Measurements from ENCODE around the gene PNPO. TPM values are rescaled to one million over a fixed set of nuclear protein-coding genes. Genes with fewer than 3 reads are reported as not detected.
"Not testable (repeated sequence)": the region's sequence is repeated elsewhere in the genome, so short reads cannot be mapped to it uniquely, and the experiment has no call there.

PNPO gene
- total RNA-seq, 2 experiments from 2014 or later, result 14.7 to 33.8 TPM

GRCh38 chr17:47929218-47930000 lies 12.0 kb upstream of the PNPO start:
- BruUV-seq (replicated peaks), result no TSS peak
- Histone ChIP-seq H4K20me1 (ENCODE audit: insufficient read depth, low read length) (no peaks in the 10 kb centered on the region), H3K79me2 (ENCODE audit: insufficient read depth, low read depth, low read length) (no peaks in the 10 kb centered on the region), H3K4me2 (ENCODE audit: low read length) (no peak overlapping the region), H3K36me3 (ENCODE audit: insufficient read depth, low read length) (peaks cover 45% of the 10 kb centered on the region; the same call in 1 of the 2 replicates), H3K4me3 (ENCODE audit: low read depth, low read length, poor library complexity, severe bottlenecking) (no peak overlapping the region), H3K9me3 (ENCODE audit: low read length) (no peaks in the 10 kb centered on the region), H3K4me1 (ENCODE audit: insufficient read depth, low read length, poor library complexity, severe bottlenecking) (no peaks in the 10 kb centered on the region), H2AFZ (ENCODE audit: low read length) (no peak overlapping the region), H3K9me2 (ENCODE audit: insufficient read depth, low read length) (no peaks in the 10 kb centered on the region), H3K27ac (ENCODE audit: low read depth, low read length, poor library complexity, severe bottlenecking) (no peak overlapping the region)
- ChIA-PET CTCF (ENCODE audit: unreplicated experiment) (no interaction called here), POLR2A (interaction anchor here (0.8 kb wide), 1 partner anchor 13 kb away, joined by 3 read pairs; no protein-coding TSS in a partner anchor)
- no peak for DNase-seq (ENCODE audit: low spot score)
- TF ChIP-seq EZH2phosphoT487 (IDR thresholded peaks at IDR 0.05; ENCODE audit: borderline replicate concordance, low read depth, low read length), result no peak
- TF ChIP-seq, protein P1, sequence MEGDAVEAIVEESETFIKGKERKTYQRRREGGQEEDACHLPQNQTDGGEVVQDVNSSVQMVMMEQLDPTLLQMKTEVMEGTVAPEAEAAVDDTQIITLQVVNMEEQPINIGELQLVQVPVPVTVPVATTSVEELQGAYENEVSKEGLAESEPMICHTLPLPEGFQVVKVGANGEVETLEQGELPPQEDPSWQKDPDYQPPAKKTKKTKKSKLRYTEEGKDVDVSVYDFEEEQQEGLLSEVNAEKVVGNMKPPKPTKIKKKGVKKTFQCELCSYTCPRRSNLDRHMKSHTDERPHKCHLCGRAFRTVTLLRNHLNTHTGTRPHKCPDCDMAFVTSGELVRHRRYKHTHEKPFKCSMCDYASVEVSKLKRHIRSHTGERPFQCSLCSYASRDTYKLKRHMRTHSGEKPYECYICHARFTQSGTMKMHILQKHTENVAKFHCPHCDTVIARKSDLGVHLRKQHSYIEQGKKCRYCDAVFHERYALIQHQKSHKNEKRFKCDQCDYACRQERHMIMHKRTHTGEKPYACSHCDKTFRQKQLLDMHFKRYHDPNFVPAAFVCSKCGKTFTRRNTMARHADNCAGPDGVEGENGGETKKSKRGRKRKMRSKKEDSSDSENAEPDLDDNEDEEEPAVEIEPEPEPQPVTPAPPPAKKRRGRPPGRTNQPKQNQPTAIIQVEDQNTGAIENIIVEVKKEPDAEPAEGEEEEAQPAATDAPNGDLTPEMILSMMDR (conservative IDR thresholded peaks at IDR 0.05; ENCODE audit: low read length), result no peak
- intact Hi-C loops (cut with micrococcal nuclease; ENCODE audit: unreplicated experiment), result no loop called here

GRCh38 chr17:47931848-47932247 lies 9.5 kb upstream of the PNPO start:
- H3K4me2 ChIP-seq (ENCODE audit: low read length), result no peak overlapping the region
- no peak for DNase-seq (ENCODE audit: low spot score)
- ChIA-PET CTCF (ENCODE audit: unreplicated experiment) (no interaction called here), POLR2A (no interaction called here)
- no peaks in the 10 kb centered on the region for H4K20me1 ChIP-seq (ENCODE audit: insufficient read depth, low read length)
- peaks cover 26% of the 10 kb centered on the region; the same call in 1 of the 2 replicates for H3K36me3 ChIP-seq (ENCODE audit: insufficient read depth, low read length)
- BruUV-seq (replicated peaks), result no TSS peak
- no peaks in the 10 kb centered on the region for H3K4me1 ChIP-seq (ENCODE audit: insufficient read depth, low read length, poor library complexity, severe bottlenecking)
- no peak overlapping the region for H2AFZ ChIP-seq (ENCODE audit: low read length)
- TF ChIP-seq, protein P1 (conservative IDR thresholded peaks at IDR 0.05; ENCODE audit: low read length), result no peak
- no peak for TF ChIP-seq EZH2phosphoT487 (IDR thresholded peaks at IDR 0.05; ENCODE audit: borderline replicate concordance, low read depth, low read length)
- no peaks in the 10 kb centered on the region for H3K79me2 ChIP-seq (ENCODE audit: insufficient read depth, low read depth, low read length)
- no peak overlapping the region for H3K27ac ChIP-seq (ENCODE audit: low read depth, low read length, poor library complexity, severe bottlenecking)
- intact Hi-C loops (cut with micrococcal nuclease; ENCODE audit: unreplicated experiment), result no loop called here
- no peak overlapping the region for H3K4me3 ChIP-seq (ENCODE audit: low read depth, low read length, poor library complexity, severe bottlenecking)
- no peaks in the 10 kb centered on the region for H3K9me3 ChIP-seq (ENCODE audit: low read length)
- H3K9me2 ChIP-seq (ENCODE audit: insufficient read depth, low read length), result no peaks in the 10 kb centered on the region

DNA sequence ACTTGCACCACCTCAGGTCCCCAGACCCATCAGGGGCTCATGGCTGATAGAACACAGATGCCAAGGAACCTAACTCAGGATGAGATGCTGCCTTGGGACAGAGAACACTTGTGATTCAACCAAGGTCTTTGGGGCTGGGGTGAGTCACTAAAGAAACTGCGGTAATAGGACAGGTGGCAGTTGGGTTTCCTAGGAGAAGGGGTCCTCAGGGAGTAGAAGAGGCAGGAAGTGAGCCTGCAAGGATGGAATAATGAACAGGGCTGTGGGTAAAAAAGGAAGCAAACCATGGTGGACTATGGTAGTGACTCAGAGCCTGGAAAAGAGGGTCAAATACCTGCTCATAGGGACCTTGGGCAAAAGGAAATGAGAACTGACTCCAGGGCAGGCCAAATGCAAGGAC lies 6.5 kb upstream of the PNPO start:
- TF ChIP-seq, protein P1 (conservative IDR thresholded peaks at IDR 0.05; ENCODE audit: low read length), result no peak
- TF ChIP-seq EZH2phosphoT487 (IDR thresholded peaks at IDR 0.05; ENCODE audit: borderline replicate concordance, low read depth, low read length), result no peak
- Histone ChIP-seq H3K9me3 (ENCODE audit: low read length) (no peaks in the 10 kb centered on the region), H3K4me3 (ENCODE audit: low read depth, low read length, poor library complexity, severe bottlenecking) (no peak overlapping the region), H3K4me1 (ENCODE audit: insufficient read depth, low read length, poor library complexity, severe bottlenecking) (no peaks in the 10 kb centered on the region), H3K9me2 (ENCODE audit: insufficient read depth, low read length) (no peaks in the 10 kb centered on the region), H3K4me2 (ENCODE audit: low read length) (no peak overlapping the region), H3K79me2 (ENCODE audit: insufficient read depth, low read depth, low read length) (no peaks in the 10 kb centered on the region), H3K36me3 (ENCODE audit: insufficient read depth, low read length) (peaks cover 8% of the 10 kb centered on the region; the same call in 1 of the 2 replicates), H4K20me1 (ENCODE audit: insufficient read depth, low read length) (no peaks in the 10 kb centered on the region), H3K27ac (ENCODE audit: low read depth, low read length, poor library complexity, severe bottlenecking) (no peak overlapping the region), H2AFZ (ENCODE audit: low read length) (no peak overlapping the region)
- POLR2A ChIA-PET, result no interaction called here
- no TSS peak for BruUV-seq (replicated peaks)
- DNase-seq (ENCODE audit: low spot score), result no peak
- CTCF ChIA-PET (ENCODE audit: unreplicated experiment), result no interaction called here
- intact Hi-C loops (cut with micrococcal nuclease; ENCODE audit: unreplicated experiment), result no loop called here

- DNase-seq (ENCODE audit: low spot score); H3K9me2 ChIP-seq (ENCODE audit: insufficient read depth, low read length); POLR2A ChIA-PET; H3K9me3 ChIP-seq (ENCODE audit: low read length); H3K36me3 ChIP-seq (ENCODE audit: insufficient read depth, low read length); intact Hi-C loops (cut with micrococcal nuclease; ENCODE audit: unreplicated experiment); H3K4me1 ChIP-seq (ENCODE audit: insufficient read depth, low read length, poor library complexity, severe bottlenecking); H3K4me2 ChIP-seq (ENCODE audit: low read length); CTCF ChIA-PET (ENCODE audit: unreplicated experiment); H3K4me3 ChIP-seq (ENCODE audit: low read depth, low read length, poor library complexity, severe bottlenecking); H2AFZ ChIP-seq (ENCODE audit: low read length); H4K20me1 ChIP-seq (ENCODE audit: insufficient read depth, low read length); H3K79me2 ChIP-seq (ENCODE audit: insufficient read depth, low read depth, low read length); BruUV-seq (replicated peaks); H3K27ac ChIP-seq (ENCODE audit: low read depth, low read length, poor library complexity, severe bottlenecking): not testable (repeated sequence)
Observed at GRCh38 chr17:47935468-47935867, 5.9 kb upstream of the PNPO start.

All from OCI-LY7 (cell line).